ENCODE results near the gene TSPAN16. TPM values are rescaled to one million over a fixed set of nuclear protein-coding genes. Genes with fewer than 3 reads are reported as not detected.

Gene TSPAN16
- total RNA-seq, 2 experiments from 2014 or later = not detected

DNA sequence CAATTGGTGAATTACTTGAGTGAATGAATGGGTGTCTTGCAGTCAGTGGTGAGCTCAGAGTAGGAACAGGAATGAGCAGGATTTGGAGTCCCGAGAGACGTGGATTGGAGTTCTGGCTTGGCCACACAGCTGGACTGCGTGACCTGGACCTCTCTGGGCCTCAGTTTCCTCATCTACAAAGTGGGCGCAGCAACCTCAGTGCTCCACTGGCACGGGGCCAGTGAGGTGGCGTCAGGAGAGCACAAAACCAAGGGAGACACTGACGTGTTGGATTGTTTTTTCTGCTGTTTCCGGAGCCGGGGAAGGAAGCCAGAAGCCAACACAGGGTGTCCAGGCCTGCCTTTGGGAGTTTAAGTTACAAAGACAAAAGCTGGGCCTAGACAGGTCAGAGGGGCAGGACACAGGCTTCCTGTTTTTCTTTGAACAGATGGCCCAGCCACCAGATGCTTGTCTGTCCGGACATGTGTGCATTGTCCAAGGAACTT, 27.1 kb upstream of the TSPAN16 start:
- DNase-seq (ENCODE audit: low spot score) = no peak
- Histone ChIP-seq H3K4me3 (ENCODE audit: low read depth, low read length, poor library complexity, severe bottlenecking) (no peak overlapping the region), H3K9me2 (ENCODE audit: insufficient read depth, low read length) (no peaks in the 10 kb centered on the region), H3K9me3 (ENCODE audit: low read length) (no peaks in the 10 kb centered on the region), H3K27ac (ENCODE audit: low read depth, low read length, poor library complexity, severe bottlenecking) (no peak overlapping the region), H3K79me2 (ENCODE audit: insufficient read depth, low read depth, low read length) (no peaks in the 10 kb centered on the region), H2AFZ (ENCODE audit: low read length) (no peak overlapping the region), H4K20me1 (ENCODE audit: insufficient read depth, low read length) (no peaks in the 10 kb centered on the region), H3K4me2 (ENCODE audit: low read length) (no peak overlapping the region), H3K4me1 (ENCODE audit: insufficient read depth, low read length, poor library complexity, severe bottlenecking) (peaks cover 15% of the 10 kb centered on the region), H3K36me3 (ENCODE audit: insufficient read depth, low read length) (no peaks in the 10 kb centered on the region)
- intact Hi-C loops (cut with micrococcal nuclease; ENCODE audit: unreplicated experiment) = no loop called here
- BruUV-seq (replicated peaks) = no TSS peak
- TF ChIP-seq CTCF (conservative IDR thresholded peaks at IDR 0.05; ENCODE audit: low read length) = no peak
- TF ChIP-seq EZH2phosphoT487 (IDR thresholded peaks at IDR 0.05; ENCODE audit: borderline replicate concordance, low read depth, low read length) = no peak
- CTCF ChIA-PET (ENCODE audit: unreplicated experiment) = no interaction called here
- POLR2A ChIA-PET = no interaction called here

GRCh38 chr19:11269408-11269807, 26.6 kb upstream of the TSPAN16 start:
- TF ChIP-seq EZH2phosphoT487 (IDR thresholded peaks at IDR 0.05; ENCODE audit: borderline replicate concordance, low read depth, low read length) (no peak), CTCF (conservative IDR thresholded peaks at IDR 0.05; ENCODE audit: low read length) (no peak)
- H3K79me2 ChIP-seq (ENCODE audit: insufficient read depth, low read depth, low read length) = no peaks in the 10 kb centered on the region
- H3K9me3 ChIP-seq (ENCODE audit: low read length) = no peaks in the 10 kb centered on the region
- BruUV-seq (replicated peaks) = no TSS peak
- no peak overlapping the region for H3K4me2 ChIP-seq (ENCODE audit: low read length)
- H3K4me1 ChIP-seq (ENCODE audit: insufficient read depth, low read length, poor library complexity, severe bottlenecking) = peaks cover 9% of the 10 kb centered on the region
- H2AFZ ChIP-seq (ENCODE audit: low read length) = no peak overlapping the region
- POLR2A ChIA-PET = no interaction called here
- H3K27ac ChIP-seq (ENCODE audit: low read depth, low read length, poor library complexity, severe bottlenecking) = no peak overlapping the region
- no peaks in the 10 kb centered on the region for H3K36me3 ChIP-seq (ENCODE audit: insufficient read depth, low read length)
- no peaks in the 10 kb centered on the region for H4K20me1 ChIP-seq (ENCODE audit: insufficient read depth, low read length)
- H3K4me3 ChIP-seq (ENCODE audit: low read depth, low read length, poor library complexity, severe bottlenecking) = no peak overlapping the region
- no peaks in the 10 kb centered on the region for H3K9me2 ChIP-seq (ENCODE audit: insufficient read depth, low read length)
- CTCF ChIA-PET (ENCODE audit: unreplicated experiment) = no interaction called here
- intact Hi-C loops (cut with micrococcal nuclease; ENCODE audit: unreplicated experiment) = no loop called here
- no peak for DNase-seq (ENCODE audit: low spot score)

DNA sequence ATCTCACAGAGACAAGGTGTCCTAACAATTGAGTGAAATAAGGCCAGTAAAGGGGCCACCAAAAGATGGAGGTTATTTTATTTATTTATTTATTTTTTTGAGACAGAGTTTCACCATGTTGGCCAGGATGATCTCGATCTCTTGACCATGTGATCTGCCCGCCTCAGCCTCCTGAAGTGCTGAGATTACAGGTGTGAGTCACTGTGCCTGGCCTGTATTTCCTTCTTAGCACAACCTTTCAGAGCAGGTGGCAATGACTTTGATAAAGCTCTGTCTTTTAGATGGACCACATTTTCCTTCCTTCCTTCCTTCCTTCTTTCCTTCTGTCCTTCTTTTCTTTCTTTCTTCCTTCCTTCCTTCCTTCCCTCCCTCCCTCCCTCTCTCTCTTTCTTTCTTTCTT, 22.7 kb upstream of the TSPAN16 start:
- H3K9me2 ChIP-seq (ENCODE audit: insufficient read depth, low read length) = no peaks in the 10 kb centered on the region
- BruUV-seq (replicated peaks) = no TSS peak
- H3K36me3 ChIP-seq (ENCODE audit: insufficient read depth, low read length) = no peaks in the 10 kb centered on the region
- no peak overlapping the region for H3K27ac ChIP-seq (ENCODE audit: low read depth, low read length, poor library complexity, severe bottlenecking)
- H3K4me1 ChIP-seq (ENCODE audit: insufficient read depth, low read length, poor library complexity, severe bottlenecking) = no peaks in the 10 kb centered on the region
- CTCF ChIA-PET (ENCODE audit: unreplicated experiment) = no interaction called here
- H3K79me2 ChIP-seq (ENCODE audit: insufficient read depth, low read depth, low read length) = no peaks in the 10 kb centered on the region
- no peak overlapping the region for H2AFZ ChIP-seq (ENCODE audit: low read length)
- H3K4me2 ChIP-seq (ENCODE audit: low read length) = no peak overlapping the region
- no peak overlapping the region for H3K4me3 ChIP-seq (ENCODE audit: low read depth, low read length, poor library complexity, severe bottlenecking)
- no peak for DNase-seq (ENCODE audit: low spot score)
- no peaks in the 10 kb centered on the region for H3K9me3 ChIP-seq (ENCODE audit: low read length)
- no peak for TF ChIP-seq EZH2phosphoT487 (IDR thresholded peaks at IDR 0.05; ENCODE audit: borderline replicate concordance, low read depth, low read length)
- TF ChIP-seq CTCF (conservative IDR thresholded peaks at IDR 0.05; ENCODE audit: low read length) = no peak
- POLR2A ChIA-PET = interaction anchor here (0.5 to 0.6 kb wide), 3 partner anchors 25 to 51 kb away, joined by 3 to 4 read pairs (median 3); no protein-coding TSS in a partner anchor
- intact Hi-C loops (cut with micrococcal nuclease; ENCODE audit: unreplicated experiment) = no loop called here
- H4K20me1 ChIP-seq (ENCODE audit: insufficient read depth, low read length) = no peaks in the 10 kb centered on the region

Measured in OCI-LY7 (cell line).